ENCODE measurements around the gene NPTXR. TPM values are rescaled to one million over a fixed set of nuclear protein-coding genes. Genes with fewer than 3 reads are reported as not detected.
A peak's percentile ranks its signal among the peaks of the same experiment; 100 is the strongest.
"Not testable (repeated sequence)": the region's sequence is repeated elsewhere in the genome, so short reads cannot be mapped to it uniquely, and the experiment has no call there.

NPTXR gene
- total and polyA plus RNA-seq, 2 experiments from 2014 or later: 0.99 to 2.7 TPM

- Histone ChIP-seq H3K27me3 (replicated peaks; ENCODE audit: insufficient read depth) (peaks cover 33% of the 10 kb centered on the region), H3K36me3 (ENCODE audit: low read depth) (no peaks in the 10 kb centered on the region), H3K27ac (no peak overlapping the region), H3K4me3 (no peak overlapping the region), H3K9ac (no peak overlapping the region), H3K9me3 (ENCODE audit: low read depth) (no peaks in the 10 kb centered on the region), H3K79me2 (ENCODE audit: insufficient read depth) (no peaks in the 10 kb centered on the region), H3K9me2 (ENCODE audit: insufficient read depth) (no peaks in the 10 kb centered on the region), H3K4me1 (ENCODE audit: insufficient read depth) (no peaks in the 10 kb centered on the region), H3K4me2 (ENCODE audit: unreplicated experiment) (no peak overlapping the region), H4K20me1 (ENCODE audit: insufficient read depth) (no peaks in the 10 kb centered on the region), H2AFZ (no peak overlapping the region), H3F3A (ENCODE audit: insufficient read depth) (no peaks in the 10 kb centered on the region)
- no peak for DNase-seq
- WGBS, 2 experiments (ENCODE audit: low coverage in 1 of 2, low lambda C conversion rate in 2 of 2, missing lambda C conversion rate in 2 of 2): 5 to 25% methylated on average over 1 of the region's 1 CpG
- no peak for TF ChIP-seq EZH2phosphoT487 (IDR thresholded peaks at IDR 0.05; ENCODE audit: insufficient read depth, low read depth)
- TF ChIP-seq EZH2 (IDR thresholded peaks at IDR 0.05; ENCODE audit: insufficient read depth, poor library complexity, severe bottlenecking): no peak
- in situ Hi-C loops (cut with MboI): no loop called here
These were observed 28.0 kb downstream of the NPTXR start for GRCh38 chr22:38815842-38816241.

- WGBS, 2 experiments (ENCODE audit: low coverage in 1 of 2, low lambda C conversion rate in 2 of 2, missing lambda C conversion rate in 2 of 2): 46 to 47% methylated on average over 2 of the region's 2 CpGs
- no peak for TF ChIP-seq EZH2phosphoT487 (IDR thresholded peaks at IDR 0.05; ENCODE audit: insufficient read depth, low read depth)
- no peak for TF ChIP-seq EZH2 (IDR thresholded peaks at IDR 0.05; ENCODE audit: insufficient read depth, poor library complexity, severe bottlenecking)
- H3K4me3 ChIP-seq: no peak overlapping the region
- no peak overlapping the region for H2AFZ ChIP-seq
- no peaks in the 10 kb centered on the region for H3F3A ChIP-seq (ENCODE audit: insufficient read depth)
- no peaks in the 10 kb centered on the region for H3K4me1 ChIP-seq (ENCODE audit: insufficient read depth)
- H3K4me2 ChIP-seq (ENCODE audit: unreplicated experiment): no peak overlapping the region
- H3K79me2 ChIP-seq (ENCODE audit: insufficient read depth): no peaks in the 10 kb centered on the region
- DNase-seq: no peak
- no peaks in the 10 kb centered on the region for H4K20me1 ChIP-seq (ENCODE audit: insufficient read depth)
- H3K9me3 ChIP-seq (ENCODE audit: low read depth): peaks cover 3% of the 10 kb centered on the region
- no peak overlapping the region for H3K27ac ChIP-seq
- H3K9ac ChIP-seq: no peak overlapping the region
- H3K27me3 ChIP-seq (replicated peaks; ENCODE audit: insufficient read depth): peaks cover 23% of the 10 kb centered on the region
- in situ Hi-C loops (cut with MboI): no loop called here
- no peaks in the 10 kb centered on the region for H3K36me3 ChIP-seq (ENCODE audit: low read depth)
- H3K9me2 ChIP-seq (ENCODE audit: insufficient read depth): no peaks in the 10 kb centered on the region
These were observed 32.6 kb downstream of the NPTXR start for GRCh38 chr22:38811241-38811640.

- H3K9me2 ChIP-seq (ENCODE audit: insufficient read depth); H3K27ac ChIP-seq; H3K9ac ChIP-seq; in situ Hi-C loops (cut with MboI); H3K4me1 ChIP-seq (ENCODE audit: insufficient read depth); H3K79me2 ChIP-seq (ENCODE audit: insufficient read depth); H3K4me2 ChIP-seq (ENCODE audit: unreplicated experiment); H3F3A ChIP-seq (ENCODE audit: insufficient read depth); DNase-seq; H2AFZ ChIP-seq; H4K20me1 ChIP-seq (ENCODE audit: insufficient read depth); H3K9me3 ChIP-seq (ENCODE audit: low read depth); H3K27me3 ChIP-seq (replicated peaks; ENCODE audit: insufficient read depth); H3K4me3 ChIP-seq; H3K36me3 ChIP-seq (ENCODE audit: low read depth): not testable (repeated sequence)
- 75 to 77% methylated on average over 8 of the region's 8 CpGs for WGBS, 2 experiments (ENCODE audit: low coverage in 1 of 2, low lambda C conversion rate in 2 of 2, missing lambda C conversion rate in 2 of 2)
These were observed 38.7 kb downstream of the NPTXR start for GRCh38 chr22:38805041-38805593.

GRCh38 chr22:38802671-38803121 is 41.1 kb downstream of the NPTXR start:
- peak overlapping the region; percentile 49 for H3K4me2 ChIP-seq (ENCODE audit: unreplicated experiment)
- no peaks in the 10 kb centered on the region for H3K36me3 ChIP-seq (ENCODE audit: low read depth)
- peak overlapping the region; percentile 55; the same call in 1 of the 2 replicates for H2AFZ ChIP-seq
- no peaks in the 10 kb centered on the region for H3K9me3 ChIP-seq (ENCODE audit: low read depth)
- H3K4me1 ChIP-seq (ENCODE audit: insufficient read depth): peaks cover 8% of the 10 kb centered on the region
- no peaks in the 10 kb centered on the region for H3K79me2 ChIP-seq (ENCODE audit: insufficient read depth)
- peak overlapping the region; percentile 69 for H3K27ac ChIP-seq
- H3K27me3 ChIP-seq (replicated peaks; ENCODE audit: insufficient read depth): no peaks in the 10 kb centered on the region
- TF ChIP-seq EZH2 (IDR thresholded peaks at IDR 0.05; ENCODE audit: insufficient read depth, poor library complexity, severe bottlenecking) (no peak), EZH2phosphoT487 (IDR thresholded peaks at IDR 0.05; ENCODE audit: insufficient read depth, low read depth) (no peak)
- peaks cover 14% of the 10 kb centered on the region; the same call in 1 of the 2 replicates for H3F3A ChIP-seq (ENCODE audit: insufficient read depth)
- peak; percentile 99 for DNase-seq
- peak overlapping the region; percentile 38 for H3K4me3 ChIP-seq
- H4K20me1 ChIP-seq (ENCODE audit: insufficient read depth): no peaks in the 10 kb centered on the region
- WGBS, 2 experiments (ENCODE audit: low coverage in 1 of 2, low lambda C conversion rate in 2 of 2, missing lambda C conversion rate in 2 of 2): 1 to 2% methylated on average over 9 to 10 of the region's 10 CpGs
- no peaks in the 10 kb centered on the region for H3K9me2 ChIP-seq (ENCODE audit: insufficient read depth)
- in situ Hi-C loops (cut with MboI): no loop called here
- peak overlapping the region; percentile 50 for H3K9ac ChIP-seq

Data from GM23248 (cell line).